Measurements from ENCODE around the gene ADAM23.

The ADAM23 gene

DNA sequence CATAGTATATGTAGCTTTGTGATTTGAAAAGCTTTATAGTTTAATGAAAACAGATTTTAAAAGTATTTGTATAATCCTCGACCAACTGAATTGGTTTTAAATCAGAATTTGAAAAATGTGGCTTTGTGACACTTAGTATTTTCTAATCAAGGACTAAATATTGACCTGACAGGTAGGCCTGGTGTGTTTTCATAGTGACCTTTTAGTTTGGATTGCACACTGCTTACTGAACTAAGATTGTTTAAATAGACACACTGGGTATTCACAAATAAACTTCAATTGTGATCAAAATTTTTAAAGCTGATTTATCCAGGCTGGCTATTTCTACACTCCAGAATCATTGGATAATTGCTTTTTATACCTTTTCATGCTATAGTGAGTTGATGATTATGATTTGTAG is 167.1 kb downstream of the ADAM23 start:
- H4K20me1 ChIP-seq (ENCODE audit: control insufficient read depth, insufficient read depth, low read depth, low read length) = no peaks in the 10 kb centered on the region
- H3K27me3 ChIP-seq (ENCODE audit: control insufficient read depth, low read length) = no peaks in the 10 kb centered on the region
- H3K9me3 ChIP-seq (ENCODE audit: control insufficient read depth, insufficient read depth, low read length) = no peaks in the 10 kb centered on the region
- H3K79me2 ChIP-seq (ENCODE audit: control insufficient read depth, low read length) = no peaks in the 10 kb centered on the region
- H3K4me2 ChIP-seq (ENCODE audit: low read length) = no peak overlapping the region
- TF ChIP-seq, protein P1, sequence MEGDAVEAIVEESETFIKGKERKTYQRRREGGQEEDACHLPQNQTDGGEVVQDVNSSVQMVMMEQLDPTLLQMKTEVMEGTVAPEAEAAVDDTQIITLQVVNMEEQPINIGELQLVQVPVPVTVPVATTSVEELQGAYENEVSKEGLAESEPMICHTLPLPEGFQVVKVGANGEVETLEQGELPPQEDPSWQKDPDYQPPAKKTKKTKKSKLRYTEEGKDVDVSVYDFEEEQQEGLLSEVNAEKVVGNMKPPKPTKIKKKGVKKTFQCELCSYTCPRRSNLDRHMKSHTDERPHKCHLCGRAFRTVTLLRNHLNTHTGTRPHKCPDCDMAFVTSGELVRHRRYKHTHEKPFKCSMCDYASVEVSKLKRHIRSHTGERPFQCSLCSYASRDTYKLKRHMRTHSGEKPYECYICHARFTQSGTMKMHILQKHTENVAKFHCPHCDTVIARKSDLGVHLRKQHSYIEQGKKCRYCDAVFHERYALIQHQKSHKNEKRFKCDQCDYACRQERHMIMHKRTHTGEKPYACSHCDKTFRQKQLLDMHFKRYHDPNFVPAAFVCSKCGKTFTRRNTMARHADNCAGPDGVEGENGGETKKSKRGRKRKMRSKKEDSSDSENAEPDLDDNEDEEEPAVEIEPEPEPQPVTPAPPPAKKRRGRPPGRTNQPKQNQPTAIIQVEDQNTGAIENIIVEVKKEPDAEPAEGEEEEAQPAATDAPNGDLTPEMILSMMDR (IDR thresholded peaks at IDR 0.05; ENCODE audit: low read depth, low read length, poor library complexity, severe bottlenecking) = no peak
- TF ChIP-seq EZH2phosphoT487 (IDR thresholded peaks at IDR 0.05; ENCODE audit: borderline replicate concordance, low read length) = no peak
- no peak overlapping the region for H3K4me3 ChIP-seq (ENCODE audit: low read length)
- no peaks in the 10 kb centered on the region for H3K9me2 ChIP-seq (replicated peaks; ENCODE audit: control insufficient read depth, low read length)
- no peaks in the 10 kb centered on the region for H3K4me1 ChIP-seq (ENCODE audit: control insufficient read depth, low read length)
- H3K27ac ChIP-seq (ENCODE audit: low read depth, low read length) = no peak overlapping the region
- no peaks in the 10 kb centered on the region for H3F3A ChIP-seq (ENCODE audit: control insufficient read depth, insufficient read depth)
- no peaks in the 10 kb centered on the region for H3K36me3 ChIP-seq (ENCODE audit: control insufficient read depth, low read length)

- no peak overlapping the region for H3K4me3 ChIP-seq (ENCODE audit: low read length)
- H3K27ac ChIP-seq (ENCODE audit: low read depth, low read length) = no peak overlapping the region
- TF ChIP-seq, protein P1 (IDR thresholded peaks at IDR 0.05; ENCODE audit: low read depth, low read length, poor library complexity, severe bottlenecking) = no peak
- no peak for TF ChIP-seq EZH2phosphoT487 (IDR thresholded peaks at IDR 0.05; ENCODE audit: borderline replicate concordance, low read length)
Observed at GRCh38 chr2:206611191-206611590, 167.9 kb downstream of the ADAM23 start.

GRCh38 chr2:206611736-206612135 is 168.4 kb downstream of the ADAM23 start:
- no peak for TF ChIP-seq EZH2phosphoT487 (IDR thresholded peaks at IDR 0.05; ENCODE audit: borderline replicate concordance, low read length)
- TF ChIP-seq, protein P1 (IDR thresholded peaks at IDR 0.05; ENCODE audit: low read depth, low read length, poor library complexity, severe bottlenecking) = no peak
- Histone ChIP-seq H3K9me2 (replicated peaks; ENCODE audit: control insufficient read depth, low read length) (no peaks in the 10 kb centered on the region), H3K27ac (ENCODE audit: low read depth, low read length) (no peak overlapping the region), H4K20me1 (ENCODE audit: control insufficient read depth, insufficient read depth, low read depth, low read length) (no peaks in the 10 kb centered on the region), H3K9me3 (ENCODE audit: control insufficient read depth, insufficient read depth, low read length) (no peaks in the 10 kb centered on the region), H3K79me2 (ENCODE audit: control insufficient read depth, low read length) (no peaks in the 10 kb centered on the region), H3K27me3 (ENCODE audit: control insufficient read depth, low read length) (no peaks in the 10 kb centered on the region), H3K4me3 (ENCODE audit: low read length) (no peak overlapping the region), H3K4me2 (ENCODE audit: low read length) (no peak overlapping the region), H3K4me1 (ENCODE audit: control insufficient read depth, low read length) (no peaks in the 10 kb centered on the region), H3F3A (ENCODE audit: control insufficient read depth, insufficient read depth) (no peaks in the 10 kb centered on the region), H3K36me3 (ENCODE audit: control insufficient read depth, low read length) (no peaks in the 10 kb centered on the region)

More at GRCh38 chr2:206611191-206611590, 167.9 kb downstream of the ADAM23 start:
- Histone ChIP-seq H3F3A (ENCODE audit: control insufficient read depth, insufficient read depth) (no peaks in the 10 kb centered on the region), H3K36me3 (ENCODE audit: control insufficient read depth, low read length) (no peaks in the 10 kb centered on the region), H4K20me1 (ENCODE audit: control insufficient read depth, insufficient read depth, low read depth, low read length) (no peaks in the 10 kb centered on the region), H3K9me3 (ENCODE audit: control insufficient read depth, insufficient read depth, low read length) (no peaks in the 10 kb centered on the region), H3K4me1 (ENCODE audit: control insufficient read depth, low read length) (no peaks in the 10 kb centered on the region), H3K79me2 (ENCODE audit: control insufficient read depth, low read length) (no peaks in the 10 kb centered on the region), H3K27me3 (ENCODE audit: control insufficient read depth, low read length) (no peaks in the 10 kb centered on the region), H3K4me2 (ENCODE audit: low read length) (no peak overlapping the region), H3K9me2 (replicated peaks; ENCODE audit: control insufficient read depth, low read length) (no peaks in the 10 kb centered on the region)
